PC-3 (cell line): ENCODE results near the gene EDAR. TPM values are rescaled to one million over a fixed set of nuclear protein-coding genes. Genes with fewer than 3 reads are reported as not detected.

Source experiments
- ATAC-seq: fragments of 200-7000 bp; cut with Tn5 transposase; 2 replicates; pipeline ENCODE4 v1.9.1; 2020; ENCODE audit warnings: mild to moderate bottlenecking, moderate library complexity
- BruUV-seq: library from RNA; stranded (reverse); fragments of 400-500 nt; replicated peaks from 2 replicates; lab custom pipeline; 2021; lab: Mats Ljungman, UMichigan
- CTCF ChIA-PET: fragments of 300-600 bp; sonication (Branson Sonifier 250); formaldehyde crosslinking; loops from one replicate; lab custom pipeline; 2022; ENCODE audit warnings: antibody characterized with exemption; lab: Charles Lee
- POLR2A ChIA-PET: fragments of 300-600 bp; sonication (Branson Sonifier 250); formaldehyde crosslinking; loops from one replicate; lab custom pipeline; 2022; ENCODE audit warnings: antibody characterized with exemption; ENCODE audit not compliant: unreplicated experiment; lab: Charles Lee
- DNase-seq: peaks from one replicate; pipeline ENCODE4 v3.0.0-alpha.2; 2015
- H2AFZ ChIP-seq: fragments of 300-600 bp; sonication (generic); 2 replicates; pipeline ENCODE4 v1.6.0; 2016; ENCODE audit warnings: antibody characterized with exemption, low read length
- H3F3A ChIP-seq: fragments of 300-600 bp; sonication (generic); one replicate; pipeline ENCODE4 v1.6.0; 2017; ENCODE audit warnings: antibody characterized with exemption, low read length, control low read depth, mild to moderate bottlenecking; ENCODE audit not compliant: unreplicated experiment
- H3K27ac ChIP-seq: fragments of 300-600 bp; sonication (generic); 2 replicates; pipeline ENCODE4 v1.5.1; 2016; ENCODE audit warnings: mild to moderate bottlenecking, low read length
- H3K27me3 ChIP-seq: fragments of 300-600 bp; sonication (generic); 2 replicates; pipeline ENCODE4 v1.6.1; 2016; ENCODE audit warnings: low read length, mixed read lengths
- H3K36me3 ChIP-seq: fragments of 300-600 bp; sonication (generic); 2 replicates; pipeline ENCODE4 v1.6.1; 2016; ENCODE audit warnings: low read depth, mixed run types, low read length, mixed read lengths
- H3K4me1 ChIP-seq: fragments of 300-600 bp; sonication (generic); 2 replicates; pipeline ENCODE4 v1.5.1; 2016; ENCODE audit warnings: low read length; ENCODE audit not compliant: insufficient read depth
- H3K4me2 ChIP-seq: fragments of 300-600 bp; sonication (generic); 2 replicates; pipeline ENCODE4 v1.6.0; 2016; ENCODE audit warnings: low read length
- H3K4me3 ChIP-seq: fragments of 300-600 bp; sonication (generic); 2 replicates; pipeline ENCODE4 v1.5.1; 2016; ENCODE audit warnings: mild to moderate bottlenecking, low read length, mixed read lengths
- H3K79me2 ChIP-seq: fragments of 300-600 bp; sonication (generic); 2 replicates; pipeline ENCODE4 v1.6.1; 2017; ENCODE audit warnings: low read length, mixed read lengths
- H3K9ac ChIP-seq: fragments of 300-600 bp; sonication (generic); 2 replicates; pipeline ENCODE4 v1.6.0; 2016; ENCODE audit warnings: mild to moderate bottlenecking, low read length
- H3K9me2 ChIP-seq: fragments of 300-600 bp; sonication (generic); replicated peaks from 2 replicates; pipeline ENCODE4 v1.6.1; 2016; ENCODE audit warnings: mixed run types, low read length, mixed read lengths
- H3K9me3 ChIP-seq: fragments of 300-600 bp; sonication (generic); 2 replicates; pipeline ENCODE4 v1.6.1; 2016; ENCODE audit warnings: low read length, mixed read lengths
- H4K20me1 ChIP-seq: fragments of 300-600 bp; sonication (generic); 2 replicates; pipeline ENCODE4 v1.6.1; 2016; ENCODE audit warnings: low read length, mixed read lengths
- EZH2 ChIP-seq: fragments of 300-600 bp; sonication (generic); IDR thresholded peaks from one replicate; pipeline ENCODE4 v1.6.1; 2017; ENCODE audit warnings: antibody characterized with exemption, mild to moderate bottlenecking, low read length; ENCODE audit not compliant: unreplicated experiment
- EZH2phosphoT487 ChIP-seq: fragments of 300-600 bp; sonication (generic); IDR thresholded peaks from 2 replicates; pipeline ENCODE4 v1.6.1; 2018; ENCODE audit warnings: mild to moderate bottlenecking, antibody characterized with exemption, low read length, borderline replicate concordance
- intact Hi-C: fragments of 100-400 bp; cut with micrococcal nuclease; formaldehyde crosslinking; loops from 2 replicates; pipeline ENCODE4 v1.9.0; 2023
- total RNA-seq: library from RNA; depleted of rRNA; stranded (reverse); fragments of >200 nt; gene quantifications from 2 replicates; pipeline ENCODE4 v1.2.3, GENCODE V29; 2014
- TF ChIP-seq, protein P1 (sequence below): fragments of 300-600 bp; sonication (generic); conservative IDR thresholded peaks from 2 replicates; pipeline ENCODE4 v1.5.1; 2017; ENCODE audit warnings: antibody characterized with exemption, low read depth, mild to moderate bottlenecking, low read length

Gene EDAR
- total RNA-seq, 1 experiment from 2014 or later, result 0.04 TPM

DNA sequence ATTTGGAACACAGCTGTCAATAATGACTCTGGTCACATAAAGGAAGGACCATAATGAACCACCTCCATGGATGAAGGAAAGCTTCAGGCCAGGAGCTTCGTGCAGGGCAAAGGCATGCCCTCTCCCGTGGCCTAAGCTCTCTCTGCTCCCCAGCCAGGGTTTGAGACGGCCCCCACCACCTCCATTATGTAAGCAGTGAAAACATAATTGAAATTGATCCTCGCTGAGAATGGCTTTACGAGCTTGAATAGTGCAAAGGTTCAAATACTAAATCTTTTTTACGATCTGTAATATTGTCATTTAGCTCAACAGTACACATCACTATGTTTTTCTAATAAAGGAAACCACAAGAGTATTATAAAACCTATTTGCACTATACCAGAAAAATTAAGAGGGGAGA, 5.2 kb upstream of the EDAR start:
- POLR2A ChIA-PET, result no interaction called here
- H3K4me3 ChIP-seq, result no peak overlapping the region
- intact Hi-C loops, result no loop called here
- H3K27me3 ChIP-seq, result no peaks in the 10 kb centered on the region
- ATAC-seq, result no peak
- no peaks in the 10 kb centered on the region for H3K9me2 ChIP-seq
- no peak overlapping the region for H3K9ac ChIP-seq
- H3K79me2 ChIP-seq, result no peaks in the 10 kb centered on the region
- BruUV-seq, result no TSS peak
- H3K4me2 ChIP-seq, result no peak overlapping the region
- H3K36me3 ChIP-seq, result no peaks in the 10 kb centered on the region
- no peaks in the 10 kb centered on the region for H3F3A ChIP-seq
- CTCF ChIA-PET, result no interaction called here
- no peaks in the 10 kb centered on the region for H4K20me1 ChIP-seq
- H2AFZ ChIP-seq, result no peak overlapping the region
- no peak overlapping the region for H3K27ac ChIP-seq
- H3K4me1 ChIP-seq, result no peaks in the 10 kb centered on the region
- no peak for DNase-seq
- no peaks in the 10 kb centered on the region for H3K9me3 ChIP-seq
- TF ChIP-seq EZH2 (no peak), EZH2phosphoT487 (no peak)
- TF ChIP-seq, protein P1, sequence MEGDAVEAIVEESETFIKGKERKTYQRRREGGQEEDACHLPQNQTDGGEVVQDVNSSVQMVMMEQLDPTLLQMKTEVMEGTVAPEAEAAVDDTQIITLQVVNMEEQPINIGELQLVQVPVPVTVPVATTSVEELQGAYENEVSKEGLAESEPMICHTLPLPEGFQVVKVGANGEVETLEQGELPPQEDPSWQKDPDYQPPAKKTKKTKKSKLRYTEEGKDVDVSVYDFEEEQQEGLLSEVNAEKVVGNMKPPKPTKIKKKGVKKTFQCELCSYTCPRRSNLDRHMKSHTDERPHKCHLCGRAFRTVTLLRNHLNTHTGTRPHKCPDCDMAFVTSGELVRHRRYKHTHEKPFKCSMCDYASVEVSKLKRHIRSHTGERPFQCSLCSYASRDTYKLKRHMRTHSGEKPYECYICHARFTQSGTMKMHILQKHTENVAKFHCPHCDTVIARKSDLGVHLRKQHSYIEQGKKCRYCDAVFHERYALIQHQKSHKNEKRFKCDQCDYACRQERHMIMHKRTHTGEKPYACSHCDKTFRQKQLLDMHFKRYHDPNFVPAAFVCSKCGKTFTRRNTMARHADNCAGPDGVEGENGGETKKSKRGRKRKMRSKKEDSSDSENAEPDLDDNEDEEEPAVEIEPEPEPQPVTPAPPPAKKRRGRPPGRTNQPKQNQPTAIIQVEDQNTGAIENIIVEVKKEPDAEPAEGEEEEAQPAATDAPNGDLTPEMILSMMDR, result no peak

DNA sequence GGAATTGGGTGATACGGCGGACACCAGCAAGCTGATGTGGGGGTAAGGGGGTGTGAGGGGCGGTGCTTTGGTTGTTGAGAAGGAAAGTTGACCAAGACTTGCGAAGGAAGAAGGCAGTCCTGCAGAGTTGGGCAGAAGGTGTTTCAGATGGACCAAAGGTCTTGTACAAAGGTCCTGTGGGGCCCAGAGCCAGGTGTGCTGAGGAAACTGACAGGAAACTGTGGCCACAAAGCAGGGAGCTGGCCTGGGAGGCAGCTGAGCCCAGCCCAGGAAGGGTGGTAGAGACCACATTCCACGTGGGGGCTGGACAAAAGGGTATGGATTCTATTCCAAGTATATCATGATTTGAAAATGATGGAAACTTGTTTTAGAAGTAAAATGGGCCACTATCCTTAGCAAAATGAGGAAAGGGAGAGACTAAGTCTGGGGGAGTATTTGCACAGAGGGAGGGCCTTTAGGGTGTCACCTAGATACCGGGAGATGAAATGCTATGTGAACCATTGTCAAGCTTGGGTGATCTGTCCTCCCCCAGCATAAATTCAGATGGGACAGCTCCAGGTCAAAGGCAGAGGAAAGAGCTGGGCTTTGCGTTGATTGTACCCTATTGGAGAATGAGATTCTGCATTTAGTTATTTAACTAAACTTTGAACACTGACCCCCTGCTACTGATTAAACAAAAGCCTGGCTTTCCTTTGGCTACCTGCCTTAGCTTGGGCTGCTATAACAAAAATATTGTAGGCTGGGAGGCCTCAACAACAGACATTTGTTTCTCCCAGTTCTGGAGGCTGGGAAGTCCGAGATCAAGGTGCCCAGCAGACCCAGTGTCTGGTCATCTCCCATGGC, 4.3 kb upstream of the EDAR start:
- no TSS peak for BruUV-seq
- Histone ChIP-seq H3K4me2 (no peak overlapping the region), H3K4me3 (no peak overlapping the region), H2AFZ (no peak overlapping the region), H3K27ac (no peak overlapping the region), H3K9ac (no peak overlapping the region), H3K9me2 (no peaks in the 10 kb centered on the region), H3K9me3 (no peaks in the 10 kb centered on the region), H3K27me3 (no peaks in the 10 kb centered on the region), H3K79me2 (no peaks in the 10 kb centered on the region), H3K4me1 (no peaks in the 10 kb centered on the region; the same call in 1 of the 2 replicates), H3F3A (no peaks in the 10 kb centered on the region), H3K36me3 (no peaks in the 10 kb centered on the region), H4K20me1 (no peaks in the 10 kb centered on the region)
- TF ChIP-seq EZH2 (no peak), EZH2phosphoT487 (no peak)
- TF ChIP-seq, protein P1, result no peak
- DNase-seq (no peak), ATAC-seq (no peak)
- intact Hi-C loops, result no loop called here
- CTCF ChIA-PET, result no interaction called here
- POLR2A ChIA-PET, result no interaction called here
